Kidney epithelial cell (primary cell): ENCODE results near the gene BARD1. TPM values are rescaled to one million over a fixed set of nuclear protein-coding genes. Genes with fewer than 3 reads are reported as not detected.
A peak's percentile ranks its signal among the peaks of the same experiment; 100 is the strongest.

Experiments
- DNase-seq: peaks from one replicate; pipeline ENCODE4 v3.0.0-alpha.2; 2010; ENCODE audit warnings: low read depth
- H3K27me3 ChIP-seq: 2 replicates; pipeline ENCODE4 v1.6.0; 2011; ENCODE audit warnings: low read length; ENCODE audit not compliant: control insufficient read depth, insufficient read depth
- H3K36me3 ChIP-seq: 2 replicates; pipeline ENCODE4 v1.5.1; 2011; ENCODE audit warnings: low read length; ENCODE audit not compliant: control insufficient read depth, insufficient read depth
- H3K4me3 ChIP-seq: 2 replicates; pipeline ENCODE4 v1.5.1; 2011; ENCODE audit warnings: low read depth, mild to moderate bottlenecking, control low read depth, low read length
- total RNA-seq: library from RNA; depleted of rRNA; stranded (reverse); fragments of >200 nt; gene quantifications from 2 replicates; pipeline ENCODE4 v1.2.3, GENCODE V29; 2015
- TF ChIP-seq, protein P1 (sequence below): IDR thresholded peaks from 2 replicates; pipeline ENCODE4 v1.5.1; 2011; ENCODE audit warnings: mild to moderate bottlenecking, moderate library complexity, low read length, control low read depth, inconsistent platforms; ENCODE audit not compliant: insufficient read depth, poor library complexity, severe bottlenecking

BARD1 gene
- total RNA-seq, 1 donor from 2014 or later, result 7.7 TPM

DNA sequence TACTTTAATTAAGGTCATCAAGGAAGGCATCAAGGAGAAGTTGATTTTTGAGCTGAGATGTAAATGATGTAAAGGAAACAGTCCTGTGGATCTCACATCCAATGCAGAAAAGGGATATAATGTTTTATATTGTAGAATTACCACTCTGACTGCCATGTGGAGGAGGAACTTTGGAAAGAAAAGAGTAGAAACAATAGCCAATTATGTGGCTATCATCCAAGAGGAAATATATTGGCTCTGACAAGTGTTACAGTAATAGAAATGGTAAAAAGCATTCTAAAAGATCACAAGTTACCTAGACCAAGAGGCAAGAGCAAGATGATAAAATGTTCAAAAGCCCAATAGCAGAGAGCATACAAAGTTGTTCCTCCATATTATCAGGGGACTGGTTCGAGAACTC lies 26.8 kb downstream of the BARD1 start:
- no peak for DNase-seq
- TF ChIP-seq, protein P1, sequence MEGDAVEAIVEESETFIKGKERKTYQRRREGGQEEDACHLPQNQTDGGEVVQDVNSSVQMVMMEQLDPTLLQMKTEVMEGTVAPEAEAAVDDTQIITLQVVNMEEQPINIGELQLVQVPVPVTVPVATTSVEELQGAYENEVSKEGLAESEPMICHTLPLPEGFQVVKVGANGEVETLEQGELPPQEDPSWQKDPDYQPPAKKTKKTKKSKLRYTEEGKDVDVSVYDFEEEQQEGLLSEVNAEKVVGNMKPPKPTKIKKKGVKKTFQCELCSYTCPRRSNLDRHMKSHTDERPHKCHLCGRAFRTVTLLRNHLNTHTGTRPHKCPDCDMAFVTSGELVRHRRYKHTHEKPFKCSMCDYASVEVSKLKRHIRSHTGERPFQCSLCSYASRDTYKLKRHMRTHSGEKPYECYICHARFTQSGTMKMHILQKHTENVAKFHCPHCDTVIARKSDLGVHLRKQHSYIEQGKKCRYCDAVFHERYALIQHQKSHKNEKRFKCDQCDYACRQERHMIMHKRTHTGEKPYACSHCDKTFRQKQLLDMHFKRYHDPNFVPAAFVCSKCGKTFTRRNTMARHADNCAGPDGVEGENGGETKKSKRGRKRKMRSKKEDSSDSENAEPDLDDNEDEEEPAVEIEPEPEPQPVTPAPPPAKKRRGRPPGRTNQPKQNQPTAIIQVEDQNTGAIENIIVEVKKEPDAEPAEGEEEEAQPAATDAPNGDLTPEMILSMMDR, result no peak
- H3K36me3 ChIP-seq, result no peaks in the 10 kb centered on the region

DNA sequence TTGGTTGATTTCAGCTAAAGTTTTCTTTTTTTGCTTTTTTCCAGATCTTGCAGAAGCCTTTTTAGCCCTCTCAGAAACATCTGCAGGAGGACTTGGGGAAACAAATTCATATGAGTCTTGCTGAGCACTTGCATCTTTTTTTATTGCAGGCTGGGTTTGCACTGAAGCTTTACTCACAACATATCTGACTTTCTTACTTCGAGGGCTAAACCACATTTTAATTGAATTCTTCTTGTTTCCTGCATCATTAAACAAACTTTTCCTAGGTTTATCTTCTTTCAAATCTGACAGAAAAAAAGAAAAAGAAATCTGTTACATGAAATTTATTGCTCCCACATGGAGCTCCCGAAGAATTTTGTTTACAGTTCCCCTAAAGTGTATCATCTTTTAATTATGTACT lies 28.3 kb downstream of the BARD1 start:
- DNase-seq, result no peak
- TF ChIP-seq, protein P1, result no peak
- H3K27me3 ChIP-seq, result no peaks in the 10 kb centered on the region
- H3K36me3 ChIP-seq, result no peaks in the 10 kb centered on the region
- H3K4me3 ChIP-seq, result no peak overlapping the region

More for the DNA sequence above, 26.8 kb downstream of the BARD1 start:
- no peaks in the 10 kb centered on the region for H3K27me3 ChIP-seq
- no peak overlapping the region for H3K4me3 ChIP-seq

DNA sequence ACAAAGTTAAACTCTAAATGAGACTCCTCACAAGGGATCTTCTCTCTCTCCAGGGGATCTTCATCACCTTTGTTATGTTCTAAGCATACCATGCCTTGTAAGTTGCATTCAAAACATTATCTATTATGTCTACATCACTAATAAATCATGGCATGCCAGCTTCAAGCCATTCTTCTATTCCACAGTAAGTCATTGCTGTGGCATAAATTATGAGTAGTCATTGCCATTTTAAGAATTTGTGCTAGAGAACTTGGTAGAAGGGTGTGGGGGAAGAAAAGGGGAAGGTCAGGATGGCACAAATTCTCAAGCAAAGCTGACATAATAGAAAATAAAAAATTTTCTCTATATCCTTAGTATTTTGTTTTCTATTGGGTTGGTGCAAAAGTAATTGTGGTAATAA lies 33.5 kb downstream of the BARD1 start:
- no peak for DNase-seq
- Histone ChIP-seq H3K27me3 (no peaks in the 10 kb centered on the region), H3K36me3 (no peaks in the 10 kb centered on the region), H3K4me3 (no peak overlapping the region)
- TF ChIP-seq, protein P1, result no peak

DNA sequence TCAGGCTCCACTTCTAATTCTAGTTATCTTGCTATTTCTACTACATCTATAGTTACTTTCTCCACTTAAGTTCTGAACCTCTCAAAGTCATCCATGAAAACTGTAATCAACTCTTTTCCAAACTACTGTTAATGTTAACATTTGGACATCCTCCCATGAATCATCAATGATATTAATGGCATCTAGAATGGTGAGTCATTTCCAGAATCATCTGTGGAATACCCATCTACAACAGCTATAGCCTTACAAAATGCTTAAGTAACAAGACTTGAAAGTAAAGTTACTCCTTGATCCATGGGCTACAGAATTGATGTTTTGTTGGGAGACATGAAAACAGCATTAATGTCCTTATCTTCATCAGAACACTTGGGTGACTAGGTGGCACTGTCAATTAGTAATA lies 35.4 kb downstream of the BARD1 start:
- TF ChIP-seq, protein P1, result no peak
- no peak overlapping the region for H3K4me3 ChIP-seq
- no peaks in the 10 kb centered on the region for H3K27me3 ChIP-seq
- DNase-seq, result no peak
- no peaks in the 10 kb centered on the region for H3K36me3 ChIP-seq

DNA sequence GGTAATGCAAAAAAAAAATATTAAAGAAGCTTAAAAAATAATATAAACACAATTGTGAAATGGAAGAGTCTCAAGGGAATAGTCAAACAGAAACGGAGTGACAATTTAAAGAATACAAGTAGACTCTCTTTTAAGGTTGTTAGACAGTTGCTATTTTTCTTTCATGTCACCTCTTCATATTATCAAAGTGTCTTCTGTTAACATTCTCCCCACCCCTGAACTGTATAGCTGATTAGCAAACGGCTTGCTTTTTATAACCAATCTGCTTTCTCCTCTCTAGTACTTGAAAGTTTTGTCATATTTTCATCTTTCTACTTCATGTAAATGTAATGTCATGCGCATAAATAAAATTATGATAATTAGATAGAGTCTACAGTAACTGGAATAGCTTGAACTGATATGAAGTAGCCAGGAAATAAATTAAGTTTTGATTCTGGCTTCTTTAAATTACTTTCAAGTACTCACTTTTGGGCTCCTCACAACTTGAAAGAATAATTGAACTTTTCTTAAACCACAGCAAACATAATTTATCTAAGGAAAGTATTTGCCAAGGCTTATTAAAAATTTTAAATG lies 37.0 kb downstream of the BARD1 start:
- TF ChIP-seq, protein P1, result no peak
- H3K4me3 ChIP-seq, result no peak overlapping the region
- H3K27me3 ChIP-seq, result no peaks in the 10 kb centered on the region
- no peaks in the 10 kb centered on the region for H3K36me3 ChIP-seq
- no peak for DNase-seq

DNA sequence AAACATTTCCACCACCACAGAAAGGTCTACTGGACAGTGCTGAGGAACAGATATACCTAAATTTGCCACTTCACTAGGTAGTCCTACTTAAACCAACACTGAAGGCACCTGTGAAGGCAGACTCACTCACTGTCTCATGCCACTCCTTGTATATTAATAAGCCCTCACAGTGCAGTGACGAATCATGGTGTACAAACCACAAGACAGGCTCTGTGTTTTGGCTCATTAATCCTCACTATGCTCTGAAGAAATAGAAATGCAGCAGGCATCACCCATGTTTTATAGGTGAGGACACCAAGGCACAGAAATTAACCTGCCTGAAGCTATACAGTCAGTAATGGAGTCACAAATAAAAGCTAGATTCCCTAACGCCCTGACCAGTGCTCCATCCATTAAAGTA lies 44.3 kb downstream of the BARD1 start:
- Histone ChIP-seq H3K36me3 (no peaks in the 10 kb centered on the region), H3K4me3 (no peak overlapping the region), H3K27me3 (no peaks in the 10 kb centered on the region)
- TF ChIP-seq, protein P1, result no peak
- peak; percentile 66 for DNase-seq
